OCI-LY7 (cell line): ENCODE measurements around the gene COL24A1. TPM values are rescaled to one million over a fixed set of nuclear protein-coding genes. Genes with fewer than 3 reads are reported as not detected.
A peak's percentile ranks its signal among the peaks of the same experiment; 100 is the strongest.

Experiments used
- BruUV-seq: library from RNA; stranded (reverse); fragments of 400-500 nt; replicated peaks from 2 replicates; lab custom pipeline; 2021; lab: Mats Ljungman, UMichigan
- CTCF ChIA-PET: fragments of 300-600 bp; sonication (Branson Sonifier 250); formaldehyde crosslinking; loops from one replicate; lab custom pipeline; 2022; ENCODE audit warnings: antibody characterized with exemption; ENCODE audit not compliant: unreplicated experiment; lab: Charles Lee
- POLR2A ChIA-PET: fragments of 300-600 bp; sonication (Branson Sonifier 250); formaldehyde crosslinking; loops from one replicate; lab custom pipeline; 2022; ENCODE audit warnings: antibody characterized with exemption; lab: Charles Lee
- DNase-seq: peaks from one replicate; pipeline ENCODE4 v3.0.0-alpha.2; 2015; ENCODE audit warnings: low spot score
- H2AFZ ChIP-seq: fragments of 200-600 bp; sonication (generic), shearing (Covaris generic); 2 replicates; pipeline ENCODE4 v1.6.1; 2014; ENCODE audit warnings: mild to moderate bottlenecking, antibody characterized with exemption, low read length, moderate library complexity
- H3K27ac ChIP-seq: fragments of 200-600 bp; sonication (generic); 2 replicates; pipeline ENCODE4 v1.5.1; 2014; ENCODE audit warnings: mixed run types, low read depth, mild to moderate bottlenecking, moderate library complexity, low read length, inconsistent platforms; ENCODE audit not compliant: poor library complexity, severe bottlenecking
- H3K36me3 ChIP-seq: fragments of 200-600 bp; sonication (generic); 2 replicates; pipeline ENCODE4 v1.6.1; 2014; ENCODE audit warnings: mild to moderate bottlenecking, antibody characterized with exemption, low read length, moderate library complexity, mixed read lengths; ENCODE audit not compliant: insufficient read depth
- H3K4me1 ChIP-seq: fragments of 200-600 bp; sonication (generic); 2 replicates; pipeline ENCODE4 v1.5.1; 2014; ENCODE audit warnings: mild to moderate bottlenecking, low read length; ENCODE audit not compliant: insufficient read depth, poor library complexity, severe bottlenecking
- H3K4me2 ChIP-seq: fragments of 200-600 bp; sonication (generic); 2 replicates; pipeline ENCODE4 v1.6.1; 2014; ENCODE audit warnings: mild to moderate bottlenecking, low read length
- H3K4me3 ChIP-seq: fragments of 200-600 bp; sonication (generic); 2 replicates; pipeline ENCODE4 v1.5.1; 2014; ENCODE audit warnings: mild to moderate bottlenecking, low read depth, low read length; ENCODE audit not compliant: poor library complexity, severe bottlenecking
- H3K79me2 ChIP-seq: fragments of 200-600 bp; sonication (generic); 2 replicates; pipeline ENCODE4 v1.6.1; 2016; ENCODE audit warnings: low read depth, mild to moderate bottlenecking, low read length, moderate library complexity, mixed read lengths; ENCODE audit not compliant: insufficient read depth
- H3K9me2 ChIP-seq: fragments of 200-600 bp; sonication (generic); 2 replicates; pipeline ENCODE4 v1.6.1; 2016; ENCODE audit warnings: mild to moderate bottlenecking, low read length, mixed read lengths; ENCODE audit not compliant: insufficient read depth
- H3K9me3 ChIP-seq: fragments of 200-600 bp; sonication (generic); 2 replicates; pipeline ENCODE4 v1.6.1; 2014; ENCODE audit warnings: mild to moderate bottlenecking, mixed run types, low read length, mixed read lengths
- H4K20me1 ChIP-seq: fragments of 200-600 bp; sonication (generic); 2 replicates; pipeline ENCODE4 v1.6.1; 2014; ENCODE audit warnings: mild to moderate bottlenecking, antibody characterized with exemption, low read length, moderate library complexity, mixed read lengths; ENCODE audit not compliant: insufficient read depth
- CTCF ChIP-seq: fragments of 200-600 bp; sonication (generic); conservative IDR thresholded peaks from 2 replicates; pipeline ENCODE4 v1.5.1; 2014; ENCODE audit warnings: mild to moderate bottlenecking, antibody characterized with exemption, low read length, moderate library complexity, mixed read lengths
- EZH2phosphoT487 ChIP-seq: fragments of 200-600 bp; sonication (generic); IDR thresholded peaks from 2 replicates; pipeline ENCODE4 v1.6.1; 2018; ENCODE audit warnings: low read depth, borderline replicate concordance, mild to moderate bottlenecking, mixed run types, antibody characterized with exemption, low read length, moderate library complexity, mixed read lengths
- intact Hi-C: fragments of 100-400 bp; cut with micrococcal nuclease; formaldehyde crosslinking; loops from one replicate; pipeline ENCODE4 v1.10.0; 2022; ENCODE audit not compliant: unreplicated experiment
- total RNA-seq, 2 experiments: library from RNA; depleted of rRNA in 1 of 2; stranded (reverse); fragments of >200 nt in 1 of 2; shearing (Covaris generic) in 1 of 2; gene quantifications; 2 replicates each; pipeline ENCODE4 v1.2.3, GENCODE V29; 2014 to 2022

The COL24A1 gene
- total RNA-seq, 2 experiments from 2014 or later: 0.06 to 0.23 TPM

DNA sequence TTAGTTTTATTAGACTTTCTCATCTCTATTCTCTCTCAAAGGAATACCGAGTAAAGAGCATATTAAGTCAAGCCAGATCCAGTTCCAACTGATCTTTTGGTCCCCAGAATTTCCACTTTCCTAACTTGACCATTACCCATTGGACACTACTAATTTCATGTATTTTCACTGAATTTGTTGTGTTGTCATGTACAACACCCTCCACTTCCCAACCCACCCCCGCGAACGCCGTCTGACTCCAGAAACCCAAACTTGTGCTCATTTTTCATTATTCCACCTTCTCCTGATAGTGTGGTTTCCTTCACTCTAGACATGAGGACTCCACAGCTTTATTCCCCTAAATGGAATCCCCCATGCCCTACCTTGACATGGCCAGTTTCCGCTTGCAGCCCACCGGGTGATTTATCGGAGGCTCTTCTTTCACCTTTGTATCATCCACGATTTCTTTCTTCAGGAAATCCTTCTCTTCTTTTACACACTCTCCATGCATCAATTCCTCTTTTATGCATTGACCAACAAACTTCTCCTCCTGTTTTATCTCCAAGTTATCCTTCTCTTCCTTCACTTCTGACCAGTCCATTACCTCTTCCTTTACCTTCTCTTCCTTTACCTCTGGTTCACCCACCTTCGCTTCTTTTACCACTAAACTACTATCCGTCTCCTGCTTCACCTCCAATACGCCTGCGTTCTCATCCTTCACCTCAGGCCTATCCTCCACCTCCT lies 449.1 kb downstream of the COL24A1 start:
- H3K27ac ChIP-seq: peak overlapping the region; percentile 61
- peaks cover 57% of the 10 kb centered on the region for H3K79me2 ChIP-seq
- H3K36me3 ChIP-seq: peaks cover 43% of the 10 kb centered on the region
- H3K4me2 ChIP-seq: peak overlapping the region; percentile 94
- peak; percentile 11 for DNase-seq
- H3K4me1 ChIP-seq: peaks cover 23% of the 10 kb centered on the region
- H3K9me2 ChIP-seq: no peaks in the 10 kb centered on the region
- H3K4me3 ChIP-seq: peak overlapping the region; percentile 92
- intact Hi-C loops: loop anchor here (10.0 kb wide), 1 partner anchor 403 kb away; no protein-coding TSS in a partner anchor
- TF ChIP-seq EZH2phosphoT487 (no peak), CTCF (no peak)
- peaks cover 11% of the 10 kb centered on the region; the same call in 1 of the 2 replicates for H4K20me1 ChIP-seq
- POLR2A ChIA-PET: interaction anchor here (0.6 to 1.5 kb wide), 6 partner anchors 7 to 431 kb away, joined by 3 to 6 read pairs (median 5); partner anchors contain the start of gene BCL10
- H3K9me3 ChIP-seq: 0 out of 2 replicates have a peak, but pooled peaks cover 4% of the 10 kb centered on the region
- peak overlapping the region; percentile 100 for H2AFZ ChIP-seq
- CTCF ChIA-PET: interaction anchor here (1.2 kb wide), 1 partner anchor 13 kb away, joined by 5 read pairs; no protein-coding TSS in a partner anchor
- no TSS peak for BruUV-seq

DNA sequence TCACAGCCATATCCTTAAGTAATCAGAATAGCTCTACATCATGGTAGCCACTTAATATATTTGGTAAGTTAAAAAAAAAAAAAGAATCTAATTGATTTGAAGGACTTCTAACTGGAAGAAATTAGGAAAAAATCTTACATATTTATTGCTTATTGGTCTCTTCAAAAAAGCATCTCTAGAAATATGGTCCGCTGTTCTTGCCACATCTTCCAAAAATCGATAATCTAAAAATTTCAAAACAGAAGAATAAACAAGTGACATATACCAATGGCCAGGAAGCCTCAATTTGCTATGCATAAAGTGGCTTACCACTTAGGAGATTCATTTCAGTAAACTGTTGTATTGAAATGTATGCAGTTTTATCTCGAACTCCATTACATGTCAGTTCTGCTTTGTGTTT lies 450.6 kb downstream of the COL24A1 start:
- Histone ChIP-seq H3K9me2 (no peaks in the 10 kb centered on the region), H3K4me1 (peaks cover 23% of the 10 kb centered on the region), H3K4me3 (peak overlapping the region; percentile 92), H3K36me3 (peaks cover 58% of the 10 kb centered on the region), H3K4me2 (peak overlapping the region; percentile 94), H4K20me1 (peaks cover 11% of the 10 kb centered on the region; the same call in 1 of the 2 replicates), H3K79me2 (peaks cover 67% of the 10 kb centered on the region), H3K27ac (no peak overlapping the region), H2AFZ (no peak overlapping the region), H3K9me3 (0 out of 2 replicates have a peak, but pooled peaks cover 4% of the 10 kb centered on the region)
- TF ChIP-seq CTCF (no peak), EZH2phosphoT487 (no peak)
- no peak for DNase-seq
- BruUV-seq: no TSS peak
- intact Hi-C loops: loop anchor here (2.0 to 10.0 kb wide), 2 partner anchors 17 to 401 kb away; no protein-coding TSS in a partner anchor
- ChIA-PET POLR2A (interaction anchor here (1.0 to 2.4 kb wide), 3 partner anchors 14 to 18 kb away, joined by 3 to 9 read pairs (median 3); no protein-coding TSS in a partner anchor), CTCF (no interaction called here)
